ENCODE results near the gene RABGAP1.
"Not testable (repeated sequence)": the region's sequence is repeated elsewhere in the genome, so short reads cannot be mapped to it uniquely, and the experiment has no call there.

Gene RABGAP1

GRCh38 chr9:122940749-122941581 lies at the start of gene RABGAP1:
RABGAP1 (plus strand) TSS chr9:122941020; CDS start chr9:122957060, 16,040 bp downstream.
- DNase-seq (peak; percentile 94 to 97), ATAC-seq (peak; percentile 98)
- peaks cover 32% of the 10 kb centered on the region for H3K4me1 Mint-ChIP-seq
- peak within 1 kb of the TSS; percentile 94 to 98 for H3K4me3 Mint-ChIP-seq
- peak within 1 kb of the TSS; percentile 92 to 96 for H3K27ac Mint-ChIP-seq
- no peaks in the 10 kb centered on the region for H3K9me3 Mint-ChIP-seq
- H3K27me3 Mint-ChIP-seq = no peaks in the 10 kb centered on the region

- ATAC-seq (no peak), DNase-seq (no peak)
- H3K27me3 Mint-ChIP-seq = no peaks in the 10 kb centered on the region
- peaks cover 30% of the 10 kb centered on the region for H3K4me1 Mint-ChIP-seq
- no peak overlapping the region for H3K4me3 Mint-ChIP-seq
- no peaks in the 10 kb centered on the region for H3K9me3 Mint-ChIP-seq
- H3K27ac Mint-ChIP-seq = peak overlapping the region in 1 of 2 donors; percentile 70
Measured at GRCh38 chr9:122897969-122898368, 42.9 kb upstream of the RABGAP1 start.

GRCh38 chr9:122900791-122901190 lies 40.0 kb upstream of the RABGAP1 start:
- H3K27me3 Mint-ChIP-seq = no peaks in the 10 kb centered on the region
- H3K4me3 Mint-ChIP-seq = peak overlapping the region in 1 of 2 donors; percentile 69
- ATAC-seq = no peak
- DNase-seq = no peak
- H3K4me1 Mint-ChIP-seq = peaks cover 30% of the 10 kb centered on the region
- H3K9me3 Mint-ChIP-seq = no peaks in the 10 kb centered on the region
- no peak overlapping the region for H3K27ac Mint-ChIP-seq

DNA sequence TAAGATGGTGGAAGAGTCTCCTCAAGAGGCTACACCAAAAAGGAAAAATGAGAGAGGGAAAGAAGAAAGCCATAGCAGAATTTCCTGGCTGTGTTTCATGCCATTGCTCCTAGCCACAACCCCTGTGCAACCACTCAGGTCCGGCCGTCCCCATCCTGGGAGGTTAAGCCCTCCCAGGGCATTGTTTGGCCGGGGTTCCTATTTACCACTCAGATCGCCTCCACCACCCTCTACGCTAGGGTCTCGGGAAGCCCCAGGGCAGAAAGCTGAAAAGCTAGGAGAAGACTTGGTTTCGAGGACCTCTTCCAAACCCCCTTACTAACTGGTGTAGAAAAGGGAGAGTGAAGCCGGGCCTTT lies 36.4 kb upstream of the RABGAP1 start:
- DNase-seq (no peak), ATAC-seq (peak; percentile 23)
- peak overlapping the region; percentile 98 to 99 for H3K27ac Mint-ChIP-seq
- H3K4me1 Mint-ChIP-seq = peaks cover 15% of the 10 kb centered on the region
- no peaks in the 10 kb centered on the region for H3K9me3 Mint-ChIP-seq
- peak overlapping the region; percentile 93 to 96 for H3K4me3 Mint-ChIP-seq
- no peaks in the 10 kb centered on the region for H3K27me3 Mint-ChIP-seq

- Mint-ChIP-seq H3K4me1 (peaks cover 11% of the 10 kb centered on the region), H3K27ac (peak within 1 kb of the TSS; percentile 98 to 99), H3K27me3 (no peaks in the 10 kb centered on the region), H3K4me3 (peak within 1 kb of the TSS; percentile 93 to 96), H3K9me3 (no peaks in the 10 kb centered on the region)
- ATAC-seq = peak; percentile 94
- peak; percentile 95 to 99 for DNase-seq
Measured at GRCh38 chr9:122904823-122905710, 35.8 kb upstream of the RABGAP1 start, which contains the start of gene RC3H2. RC3H2 (minus strand) TSS chr9:122905359; CDS start chr9:122897509, 7,850 bp downstream.

DNA sequence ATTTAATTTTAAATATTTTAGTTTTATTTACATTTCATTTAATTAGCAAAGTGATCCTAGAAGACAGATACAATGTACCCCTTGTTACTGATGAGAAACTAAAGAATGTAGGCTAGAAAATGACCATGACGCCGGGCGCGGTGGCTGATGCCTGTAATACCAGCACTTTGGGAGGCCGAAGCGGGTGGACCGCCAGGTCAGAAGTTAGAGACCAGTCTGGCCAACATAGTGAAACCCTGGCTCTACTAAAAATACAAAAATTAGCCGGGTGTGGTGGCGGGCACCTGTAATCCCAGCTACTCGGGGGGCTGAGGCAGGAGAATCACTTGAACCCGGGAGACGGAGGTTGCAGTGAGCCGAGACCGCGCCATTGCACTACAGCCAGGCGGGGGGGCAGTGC lies 34.7 kb upstream of the RABGAP1 start:
- H3K27me3 Mint-ChIP-seq, H3K27ac Mint-ChIP-seq, H3K9me3 Mint-ChIP-seq, DNase-seq, ATAC-seq, H3K4me3 Mint-ChIP-seq: not testable (repeated sequence)
- H3K4me1 Mint-ChIP-seq = peaks cover 13% of the 10 kb centered on the region

DNA sequence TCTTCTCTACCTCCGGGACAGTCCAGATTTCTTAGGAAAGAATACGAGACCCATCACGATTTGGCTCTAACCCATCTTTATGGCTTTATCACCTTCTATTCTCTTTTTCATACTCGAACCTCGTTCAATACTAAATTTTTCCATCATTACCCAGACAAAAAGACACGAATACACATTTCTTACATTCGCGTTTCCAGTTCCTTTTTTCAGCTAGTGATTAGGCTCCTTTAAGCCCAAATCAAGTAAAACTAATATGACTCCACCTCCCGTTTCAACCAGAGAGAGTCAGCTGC lies 28.2 kb upstream of the RABGAP1 start:
- H3K27ac Mint-ChIP-seq = peak overlapping the region; percentile 97 to 98
- peak overlapping the region; percentile 95 to 99 for H3K4me3 Mint-ChIP-seq
- H3K27me3 Mint-ChIP-seq = no peaks in the 10 kb centered on the region
- H3K9me3 Mint-ChIP-seq = no peaks in the 10 kb centered on the region
- no peak for ATAC-seq
- DNase-seq = no peak
- H3K4me1 Mint-ChIP-seq = peaks cover 26% of the 10 kb centered on the region

GRCh38 chr9:122912964-122913673 lies 27.7 kb upstream of the RABGAP1 start, which contains the start of gene ZBTB6:
ZBTB6 (minus strand) TSS chr9:122913323; CDS start chr9:122912072, 1,251 bp downstream.
- H3K27ac Mint-ChIP-seq = peak within 1 kb of the TSS; percentile 97 to 98
- H3K27me3 Mint-ChIP-seq = no peaks in the 10 kb centered on the region
- peak within 1 kb of the TSS; percentile 95 to 99 for H3K4me3 Mint-ChIP-seq
- H3K9me3 Mint-ChIP-seq = no peaks in the 10 kb centered on the region
- DNase-seq (peak; percentile 77 to 85), ATAC-seq (peak; percentile 99)
- H3K4me1 Mint-ChIP-seq = peaks cover 26% of the 10 kb centered on the region

GRCh38 chr9:122918310-122918709 lies 22.5 kb upstream of the RABGAP1 start:
- H3K27ac Mint-ChIP-seq = no peak overlapping the region
- H3K27me3 Mint-ChIP-seq = no peaks in the 10 kb centered on the region
- ATAC-seq = no peak
- no peak overlapping the region for H3K4me3 Mint-ChIP-seq
- H3K9me3 Mint-ChIP-seq = no peaks in the 10 kb centered on the region
- peaks cover 6% of the 10 kb centered on the region for H3K4me1 Mint-ChIP-seq
- no peak for DNase-seq

DNA sequence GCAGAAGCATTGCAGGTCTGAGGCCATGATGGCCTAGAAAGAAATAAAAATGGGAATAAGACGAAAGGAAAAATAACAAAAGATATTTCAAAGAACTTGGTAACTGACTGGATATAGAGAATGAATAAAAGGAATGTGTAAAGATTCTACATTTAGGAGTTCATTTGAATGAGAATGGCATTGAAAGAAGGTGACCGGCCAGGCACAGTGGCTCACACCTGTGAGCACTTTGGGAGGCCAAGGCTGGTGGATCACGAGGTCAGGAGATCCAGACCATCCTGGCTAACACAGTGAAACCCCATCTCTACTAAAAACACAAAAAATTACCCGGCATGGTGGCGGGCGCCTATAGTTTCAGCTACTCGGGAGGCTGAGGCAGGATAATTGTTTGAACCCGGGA lies 18.1 kb upstream of the RABGAP1 start:
- Mint-ChIP-seq H3K9me3 (no peaks in the 10 kb centered on the region), H3K27me3 (no peaks in the 10 kb centered on the region), H3K4me3 (no peak overlapping the region), H3K4me1 (peaks cover 5% of the 10 kb centered on the region), H3K27ac (no peak overlapping the region)
- DNase-seq (no peak), ATAC-seq (no peak)

- peaks cover 5% of the 10 kb centered on the region for H3K4me1 Mint-ChIP-seq
Measured at GRCh38 chr9:122923947-122924346, 16.9 kb upstream of the RABGAP1 start.

DNA sequence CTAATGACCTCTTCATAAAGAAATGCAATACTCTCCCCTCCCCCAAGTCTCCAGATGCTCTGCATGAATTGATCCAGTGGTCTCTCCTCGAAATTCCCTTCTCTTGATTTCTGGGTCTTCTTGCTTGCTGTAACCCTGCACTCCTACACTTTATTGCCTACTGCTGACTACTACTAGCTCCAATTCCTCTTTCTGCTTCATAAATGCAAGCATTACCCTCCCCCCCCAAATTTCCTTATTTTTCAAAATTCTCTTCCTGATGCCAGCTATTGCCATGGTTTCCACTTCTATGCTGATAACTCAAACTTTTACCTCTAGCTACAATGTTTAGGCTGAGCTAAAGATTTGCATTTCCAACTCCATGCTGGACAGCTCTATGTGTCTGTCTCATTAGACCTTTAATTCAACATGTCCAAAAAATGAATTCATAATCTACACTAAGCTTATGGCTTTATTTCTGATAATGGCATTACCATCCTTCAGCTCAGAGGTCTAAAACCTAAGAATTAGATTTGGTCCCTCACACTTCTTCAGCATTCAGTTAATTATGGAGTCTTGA lies 10.9 kb upstream of the RABGAP1 start:
- Mint-ChIP-seq H3K4me3 (no peak overlapping the region), H3K4me1 (peaks cover 6% of the 10 kb centered on the region)

More at GRCh38 chr9:122923947-122924346, 16.9 kb upstream of the RABGAP1 start:
- Mint-ChIP-seq H3K27ac (no peak overlapping the region), H3K9me3 (no peaks in the 10 kb centered on the region), H3K27me3 (no peaks in the 10 kb centered on the region), H3K4me3 (no peak overlapping the region)
- DNase-seq (no peak), ATAC-seq (no peak)

GRCh38 chr9:122930541-122931225 lies 10.1 kb upstream of the RABGAP1 start:
- no peaks in the 10 kb centered on the region for H3K9me3 Mint-ChIP-seq
- DNase-seq = no peak
- no peaks in the 10 kb centered on the region for H3K27me3 Mint-ChIP-seq
- H3K4me1 Mint-ChIP-seq = peaks cover 6% of the 10 kb centered on the region
- no peak for ATAC-seq
- H3K4me3 Mint-ChIP-seq = no peak overlapping the region
- no peak overlapping the region for H3K27ac Mint-ChIP-seq

More for the DNA sequence above, 10.9 kb upstream of the RABGAP1 start:
- ATAC-seq (no peak), DNase-seq (no peak)
- no peaks in the 10 kb centered on the region for H3K27me3 Mint-ChIP-seq
- no peak overlapping the region for H3K27ac Mint-ChIP-seq
- H3K9me3 Mint-ChIP-seq = no peaks in the 10 kb centered on the region

DNA sequence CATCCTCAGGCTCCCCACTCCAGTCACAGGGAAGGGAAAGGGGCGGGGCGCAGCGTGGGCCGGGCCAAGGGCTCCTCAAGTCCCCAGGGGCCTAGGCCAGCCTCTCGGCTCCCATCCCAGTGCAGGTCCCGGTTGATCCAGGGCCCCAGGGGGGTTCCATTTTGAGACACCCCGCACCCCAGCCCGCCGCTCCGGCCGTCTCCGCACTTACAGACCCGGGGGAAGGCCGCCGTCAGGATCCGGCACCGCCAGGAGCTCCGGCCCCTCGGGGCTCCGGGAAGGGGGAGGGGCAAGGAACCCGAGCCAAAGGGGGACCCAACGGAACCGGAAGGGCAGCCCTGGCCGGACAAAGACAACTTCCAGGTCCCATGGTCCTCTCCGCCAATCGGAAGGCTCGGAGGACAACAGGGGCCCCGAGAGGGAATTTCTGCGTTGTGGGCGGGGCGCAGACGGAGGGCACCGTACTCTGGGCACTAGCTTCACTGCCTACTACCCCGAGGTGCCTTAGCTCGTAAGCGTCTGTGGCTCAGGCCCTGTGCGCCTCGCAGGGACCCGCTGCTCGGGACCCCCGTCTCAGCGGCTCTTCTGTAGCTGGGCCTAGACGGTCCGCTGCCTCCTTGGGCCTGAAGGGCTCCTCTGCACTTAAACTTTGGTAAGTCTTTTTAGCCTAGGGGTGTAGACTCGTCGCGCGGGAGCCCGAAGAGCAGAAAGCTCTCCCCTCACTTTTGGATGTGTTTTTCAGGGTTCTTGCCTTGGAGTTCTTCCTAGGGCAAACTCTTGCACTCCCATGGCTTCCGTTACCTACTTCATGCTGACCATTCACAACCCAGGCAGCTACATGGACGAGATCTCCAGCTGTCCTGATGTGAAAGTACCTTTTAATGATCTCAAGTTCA lies 9.3 kb upstream of the RABGAP1 start, which contains the start of gene ZBTB26:
ZBTB26 (minus strand) TSS at position 287 of the 896 bp plus-strand sequence. CDS start 11,578 bp downstream, outside the sequence.
- Mint-ChIP-seq H3K4me3 (no peak within 1 kb of the TSS), H3K4me1 (peaks cover 6% of the 10 kb centered on the region), H3K9me3 (no peaks in the 10 kb centered on the region), H3K27me3 (no peaks in the 10 kb centered on the region), H3K27ac (peak within 1 kb of the TSS in 1 of 2 donors; percentile 90)
- ATAC-seq (peak; percentile 99), DNase-seq (peak; percentile 85 to 92)
